HEK293T (cell line): Measurements from ENCODE around the gene TRIM44.
"Not testable (repeated sequence)": the region's sequence is repeated elsewhere in the genome, so short reads cannot be mapped to it uniquely, and the experiment has no call there.

Experiments used
- ARNT ChIP-seq: fragments of 450-650 bp; IDR thresholded peaks from 2 replicates; pipeline ENCODE4 v1.6.1; 2017; ENCODE audit warnings: mild to moderate bottlenecking
- BHLHE40 ChIP-seq: fragments of 450-650 bp; IDR thresholded peaks from 2 replicates; pipeline ENCODE4 v1.6.1; 2016; ENCODE audit warnings: mild to moderate bottlenecking, moderate library complexity, borderline replicate concordance
- ELF4 ChIP-seq: fragments of 450-650 bp; IDR thresholded peaks from 2 replicates; pipeline ENCODE4 v1.6.1; 2017; ENCODE audit warnings: antibody characterized with exemption
- FOXA1 ChIP-seq: fragments of 450-650 bp; IDR thresholded peaks from 2 replicates; pipeline ENCODE4 v1.6.1; 2016; ENCODE audit warnings: mild to moderate bottlenecking
- FOXK2 ChIP-seq: fragments of 450-650 bp; IDR thresholded peaks from 2 replicates; pipeline ENCODE4 v1.6.1; 2016; ENCODE audit warnings: mild to moderate bottlenecking
- FOXM1 ChIP-seq: fragments of 450-650 bp; IDR thresholded peaks from 2 replicates; pipeline ENCODE4 v1.6.1; 2017; ENCODE audit warnings: mild to moderate bottlenecking, borderline replicate concordance
- L3MBTL2 ChIP-seq: fragments of 450-650 bp; conservative IDR thresholded peaks from 2 replicates; pipeline ENCODE4 v1.6.1; 2016; ENCODE audit warnings: mild to moderate bottlenecking
- NFRKB ChIP-seq: fragments of 450-650 bp; IDR thresholded peaks from 2 replicates; pipeline ENCODE4 v1.6.1; 2016; ENCODE audit warnings: mild to moderate bottlenecking, moderate library complexity
- SP1 ChIP-seq: fragments of 450-650 bp; IDR thresholded peaks from 2 replicates; pipeline ENCODE4 v1.6.1; 2017
- SUZ12 ChIP-seq: fragments of 450-650 bp; IDR thresholded peaks from 2 replicates; pipeline ENCODE4 v1.6.1; 2016; ENCODE audit warnings: mild to moderate bottlenecking
- TARDBP ChIP-seq: fragments of 450-650 bp; IDR thresholded peaks from 2 replicates; pipeline ENCODE4 v1.6.1; 2016
- ZNF384 ChIP-seq: fragments of 450-650 bp; IDR thresholded peaks from 2 replicates; pipeline ENCODE4 v1.6.1; 2016
- TF ChIP-seq, protein P1 (sequence below): fragments of 450-650 bp; IDR thresholded peaks from 2 replicates; pipeline ENCODE4 v1.6.1; 2016

DNA sequence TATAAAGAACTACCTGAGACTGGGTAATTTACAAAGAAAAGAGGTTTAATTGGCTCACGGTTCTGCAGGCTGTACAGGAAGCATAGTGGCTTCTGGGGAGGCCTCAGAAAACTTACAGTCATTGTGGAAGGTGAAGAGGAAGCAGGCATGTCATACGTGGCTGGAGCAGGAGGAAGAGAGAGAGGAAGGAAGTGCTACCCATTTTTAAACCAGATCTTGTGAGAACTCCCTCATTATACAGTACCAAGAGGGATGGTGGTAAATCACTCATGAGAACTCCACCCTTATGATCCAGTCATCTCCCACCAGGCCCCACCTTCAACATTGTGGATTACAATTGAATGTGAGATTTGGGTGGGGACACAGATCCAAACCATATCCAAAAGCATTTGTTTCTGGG is 53.1 kb downstream of the TRIM44 start:
- not testable (repeated sequence) for TF ChIP-seq BHLHE40, FOXM1, FOXK2, FOXA1, NFRKB, ARNT, SP1, TARDBP, SUZ12, ELF4, L3MBTL2, ZNF384
- TF ChIP-seq, protein P1, sequence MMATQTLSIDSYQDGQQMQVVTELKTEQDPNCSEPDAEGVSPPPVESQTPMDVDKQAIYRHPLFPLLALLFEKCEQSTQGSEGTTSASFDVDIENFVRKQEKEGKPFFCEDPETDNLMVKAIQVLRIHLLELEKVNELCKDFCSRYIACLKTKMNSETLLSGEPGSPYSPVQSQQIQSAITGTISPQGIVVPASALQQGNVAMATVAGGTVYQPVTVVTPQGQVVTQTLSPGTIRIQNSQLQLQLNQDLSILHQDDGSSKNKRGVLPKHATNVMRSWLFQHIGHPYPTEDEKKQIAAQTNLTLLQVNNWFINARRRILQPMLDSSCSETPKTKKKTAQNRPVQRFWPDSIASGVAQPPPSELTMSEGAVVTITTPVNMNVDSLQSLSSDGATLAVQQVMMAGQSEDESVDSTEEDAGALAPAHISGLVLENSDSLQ = not testable (repeated sequence)
